SK-N-SH (cell line): Measurements from ENCODE around the gene NTRK3. TPM values are rescaled to one million over a fixed set of nuclear protein-coding genes. Genes with fewer than 3 reads are reported as not detected.

Experiments used
- CTCF ChIA-PET: fragments of 300-600, 350-600 bp; formaldehyde crosslinking; extraction: SDS; loops from one replicate; lab custom pipeline; 2021; lab: Yijun Ruan, JAX
- POLR2A ChIA-PET: fragments of 350-600 bp; sonication (Branson Sonifier 250); formaldehyde crosslinking; extraction: SDS; loops from one replicate; lab custom pipeline; 2020; ENCODE audit warnings: antibody characterized with exemption, inconsistent platforms; lab: Yijun Ruan, JAX
- DNase-seq: peaks from one replicate; pipeline ENCODE4 v3.0.0; 2012
- H2AFZ ChIP-seq: fragments of 200-600 bp; sonication (generic); 2 replicates; pipeline ENCODE4 v1.8.1; 2016; ENCODE audit warnings: antibody characterized with exemption, mild to moderate bottlenecking, low read depth
- H3F3A ChIP-seq: fragments of 200-600 bp; sonication (generic); replicated peaks from 2 replicates; pipeline ENCODE3; 2016; ENCODE audit warnings: antibody characterized with exemption, mild to moderate bottlenecking; ENCODE audit not compliant: insufficient read depth
- H3K27ac ChIP-seq, 2 experiments: fragments of 200-500 bp in 1 of 2; fragments of 200-600 bp in 1 of 2; sonication (Bioruptor generic) in 1 of 2; sonication (generic), shearing (Covaris generic) in 1 of 2; 2 replicates each; pipeline versions ENCODE4 v1.5.1 to v1.6.1; 2014 to 2016; ENCODE audit warnings: low read depth in 2 of 2, inconsistent platforms in 1 of 2, low read length in 1 of 2, mild to moderate bottlenecking in 1 of 2, mixed read lengths in 1 of 2
- H3K27me3 ChIP-seq: fragments of 200-600 bp; sonication (generic), shearing (Covaris generic); 2 replicates; pipeline ENCODE4 v1.6.1; 2016; ENCODE audit warnings: mixed run types; ENCODE audit not compliant: insufficient read depth
- H3K36me3 ChIP-seq, 2 experiments: fragments of 200-500 bp in 1 of 2; fragments of 200-600 bp in 1 of 2; sonication (Bioruptor generic) in 1 of 2; sonication (generic) in 1 of 2; replicated peaks in 1 of 2; 2 replicates each; pipeline versions ENCODE3 to v1.5.1; 2014 to 2016; ENCODE audit warnings: low read length in 1 of 2, mild to moderate bottlenecking in 1 of 2; ENCODE audit not compliant: insufficient read depth in 2 of 2, control insufficient read depth in 1 of 2
- H3K4me1 ChIP-seq, 2 experiments: fragments of 200-500 bp in 1 of 2; fragments of 200-600 bp in 1 of 2; sonication (Bioruptor generic) in 1 of 2; sonication (generic), shearing (Covaris generic) in 1 of 2; 2 replicates each; pipeline versions ENCODE4 v1.5.1 to v1.6.1; 2014 to 2016; ENCODE audit warnings: low read depth in 1 of 2, low read length in 1 of 2, mixed run types in 1 of 2; ENCODE audit not compliant: insufficient read depth in 2 of 2, control insufficient read depth in 1 of 2
- H3K4me2 ChIP-seq: fragments of 200-600 bp; sonication (generic), shearing (Covaris generic); 2 replicates; pipeline ENCODE4 v1.6.1; 2017; ENCODE audit warnings: mixed run types
- H3K4me3 ChIP-seq, 2 experiments: fragments of 200-500 bp in 1 of 2; fragments of 200-600 bp in 1 of 2; sonication (Bioruptor generic) in 1 of 2; sonication (generic), shearing (Covaris generic) in 1 of 2; 2 replicates each; pipeline versions ENCODE4 v1.5.1 to v1.8.1; 2014 to 2016; ENCODE audit warnings: low read depth in 2 of 2, inconsistent platforms in 1 of 2, low read length in 1 of 2, mild to moderate bottlenecking in 1 of 2, mixed read lengths in 1 of 2, moderate library complexity in 1 of 2
- H3K79me2 ChIP-seq: fragments of 200-600 bp; sonication (generic); 2 replicates; pipeline ENCODE4 v1.8.1; 2017; ENCODE audit warnings: mild to moderate bottlenecking; ENCODE audit not compliant: insufficient read depth
- H3K9ac ChIP-seq: fragments of 200-600 bp; sonication (generic); 2 replicates; pipeline ENCODE4 v1.6.1; 2017; ENCODE audit warnings: mixed run types
- H3K9me2 ChIP-seq: fragments of 200-600 bp; sonication (generic); 2 replicates; pipeline ENCODE4 v1.6.1; 2017; ENCODE audit warnings: mixed run types
- H3K9me3 ChIP-seq: fragments of 200-600 bp; sonication (generic); 2 replicates; pipeline ENCODE4 v1.6.1; 2017; ENCODE audit warnings: mixed run types, mild to moderate bottlenecking, moderate library complexity
- H4K20me1 ChIP-seq: fragments of 200-600 bp; sonication (generic); 2 replicates; pipeline ENCODE4 v1.6.1; 2017; ENCODE audit warnings: mild to moderate bottlenecking, mixed run types; ENCODE audit not compliant: insufficient read depth
- CTCF ChIP-seq: fragments of 200-600 bp; sonication (generic); IDR thresholded peaks from 2 replicates; pipeline ENCODE4 v1.6.1; 2017; ENCODE audit warnings: antibody characterized with exemption, mild to moderate bottlenecking, moderate library complexity
- EZH2phosphoT487 ChIP-seq: fragments of 200-600 bp; sonication (generic); IDR thresholded peaks from 2 replicates; pipeline ENCODE4 v1.6.1; 2017; ENCODE audit warnings: low read depth, mixed run types, mild to moderate bottlenecking, antibody characterized with exemption, moderate library complexity, borderline replicate concordance
- FOSL2 ChIP-seq: IDR thresholded peaks from 2 replicates; pipeline ENCODE4 v1.4.0; 2012; ENCODE audit warnings: low read depth, mild to moderate bottlenecking, moderate library complexity, borderline replicate concordance
- FOXJ3 ChIP-seq: sonication (generic); formaldehyde crosslinking; IDR thresholded peaks from 2 replicates; pipeline ENCODE4 v1.5.1; 2020; ENCODE audit warnings: mild to moderate bottlenecking, missing genetic modification reagents
- JUND ChIP-seq: IDR thresholded peaks from 2 replicates; pipeline ENCODE4 v1.4.0; 2012
- MXI1 ChIP-seq: IDR thresholded peaks from 2 replicates; pipeline ENCODE4 v1.6.1; 2012; ENCODE audit warnings: mild to moderate bottlenecking, low read depth, low read length, improper control_type of control experiment
- NFIC ChIP-seq: IDR thresholded peaks from 2 replicates; pipeline ENCODE4 v1.4.0; 2012; ENCODE audit warnings: borderline replicate concordance
- NRF1 ChIP-seq: IDR thresholded peaks from 2 replicates; pipeline ENCODE4 v1.6.1; 2012; ENCODE audit warnings: low read depth, mild to moderate bottlenecking, low read length
- POLR2AphosphoS5 ChIP-seq: IDR thresholded peaks from 2 replicates; pipeline ENCODE4 v1.6.1; 2012; ENCODE audit warnings: low read depth, low read length
- RCOR1 ChIP-seq: fragments of 150-350 bp; IDR thresholded peaks from 2 replicates; pipeline ENCODE4 v1.6.1; 2017; ENCODE audit warnings: antibody characterized with exemption, low read length
- RFX5 ChIP-seq: IDR thresholded peaks from 2 replicates; pipeline ENCODE4 v1.6.1; 2012; ENCODE audit warnings: mild to moderate bottlenecking, improper control_type of control experiment, low read length
- RXRA ChIP-seq: IDR thresholded peaks from 2 replicates; pipeline ENCODE4 v1.4.0; 2012; ENCODE audit warnings: low read depth, mild to moderate bottlenecking, borderline replicate concordance
- SIN3A ChIP-seq: IDR thresholded peaks from 2 replicates; pipeline ENCODE4 v1.6.1; 2012; ENCODE audit warnings: low read depth, mild to moderate bottlenecking, low read length, moderate library complexity, borderline replicate concordance
- SMC3 ChIP-seq: IDR thresholded peaks from 2 replicates; pipeline ENCODE4 v1.6.1; 2012; ENCODE audit warnings: low read depth, low read length, improper control_type of control experiment
- TAF1 ChIP-seq: IDR thresholded peaks from 2 replicates; pipeline ENCODE4 v1.6.1; 2012; ENCODE audit warnings: low read depth, mild to moderate bottlenecking, low read length, moderate library complexity, borderline replicate concordance
- YY1 ChIP-seq: IDR thresholded peaks from 2 replicates; pipeline ENCODE4 v1.4.0; 2012; ENCODE audit warnings: low read depth, mild to moderate bottlenecking
- WGBS: methylation state at CpG from one replicate; pipeline ENCODE4 v1.1.6; 2017; ENCODE audit warnings: low lambda C conversion rate; 5-methylcytosine and 5-hydroxymethylcytosine counted together
- polyA plus RNA-seq, 3 experiments: library from polyadenylated mRNA; depleted of rRNA; stranded (reverse); fragments of >200 nt; gene quantifications; 2 replicates each; pipeline ENCODE4 v1.2.3, GENCODE V29; 2012
- TF ChIP-seq, protein P1 (sequence below): IDR thresholded peaks from 2 replicates; pipeline ENCODE4; 2012
- TF ChIP-seq, protein P2 (sequence below): IDR thresholded peaks from 2 replicates; pipeline ENCODE4 v1.4.0; 2012; ENCODE audit warnings: low read depth, borderline replicate concordance
- TF ChIP-seq, protein P3 (sequence below): fragments of 150-350 bp; IDR thresholded peaks from 2 replicates; pipeline ENCODE4 v1.6.1; 2017; ENCODE audit warnings: antibody characterized with exemption, low read length, low read depth, borderline replicate concordance

Gene NTRK3
- polyA plus RNA-seq, 1 of the 3 experiments (the other 2 are of a cell fraction) = 2.6 TPM

- H2AFZ ChIP-seq = no peak overlapping the region
- WGBS = 58% methylated on average over 8 of the region's 8 CpGs
Measured at GRCh38 chr15:87826119-87826747, 430.3 kb downstream of the NTRK3 start.

GRCh38 chr15:87818756-87819155 is 437.8 kb downstream of the NTRK3 start:
- ChIA-PET CTCF (interaction anchor here (0.7 to 1.0 kb wide), 2 partner anchors 15 to 872 kb away, joined by 3 read pairs; no protein-coding TSS in a partner anchor), POLR2A (no interaction called here)
- Histone ChIP-seq H4K20me1 (no peaks in the 10 kb centered on the region), H3K4me3 (no peak overlapping the region), H3K9me3 (no peaks in the 10 kb centered on the region), H3K4me1 (peaks cover 0 to 21% of the 10 kb centered on the region in 2 experiments; a peak in 2 of 4 replicates), H3F3A (peaks cover 20% of the 10 kb centered on the region), H3K27ac (no peak overlapping the region), H3K9ac (no peak overlapping the region), H3K36me3 (no peaks in the 10 kb centered on the region), H3K9me2 (no peaks in the 10 kb centered on the region), H2AFZ (no peak overlapping the region), H3K4me2 (no peak overlapping the region), H3K27me3 (no peaks in the 10 kb centered on the region), H3K79me2 (no peaks in the 10 kb centered on the region)
- no peak for DNase-seq
- TF ChIP-seq FOSL2 (no peak), RFX5 (no peak), FOXJ3 (CRISPR knock-in tag) (no peak), NRF1 (no peak), EZH2phosphoT487 (no peak), SIN3A (no peak)
- TF ChIP-seq, protein P1, sequence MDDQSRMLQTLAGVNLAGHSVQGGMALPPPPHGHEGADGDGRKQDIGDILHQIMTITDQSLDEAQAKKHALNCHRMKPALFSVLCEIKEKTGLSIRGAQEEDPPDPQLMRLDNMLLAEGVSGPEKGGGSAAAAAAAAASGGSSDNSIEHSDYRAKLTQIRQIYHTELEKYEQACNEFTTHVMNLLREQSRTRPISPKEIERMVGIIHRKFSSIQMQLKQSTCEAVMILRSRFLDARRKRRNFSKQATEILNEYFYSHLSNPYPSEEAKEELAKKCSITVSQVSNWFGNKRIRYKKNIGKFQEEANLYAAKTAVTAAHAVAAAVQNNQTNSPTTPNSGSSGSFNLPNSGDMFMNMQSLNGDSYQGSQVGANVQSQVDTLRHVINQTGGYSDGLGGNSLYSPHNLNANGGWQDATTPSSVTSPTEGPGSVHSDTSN = no peak
- TF ChIP-seq, protein P2, sequence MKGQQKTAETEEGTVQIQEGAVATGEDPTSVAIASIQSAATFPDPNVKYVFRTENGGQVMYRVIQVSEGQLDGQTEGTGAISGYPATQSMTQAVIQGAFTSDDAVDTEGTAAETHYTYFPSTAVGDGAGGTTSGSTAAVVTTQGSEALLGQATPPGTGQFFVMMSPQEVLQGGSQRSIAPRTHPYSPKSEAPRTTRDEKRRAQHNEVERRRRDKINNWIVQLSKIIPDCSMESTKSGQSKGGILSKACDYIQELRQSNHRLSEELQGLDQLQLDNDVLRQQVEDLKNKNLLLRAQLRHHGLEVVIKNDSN = no peak
- 100% methylated on average over 1 of the region's 1 CpG for WGBS

More at GRCh38 chr15:87826119-87826747, 430.3 kb downstream of the NTRK3 start:
- no peak overlapping the region for H3K4me2 ChIP-seq
- H3K4me3 ChIP-seq = no peak overlapping the region
- no peaks in the 10 kb centered on the region for H3K27me3 ChIP-seq
- no peaks in the 10 kb centered on the region for H3K9me3 ChIP-seq
- TF ChIP-seq TAF1 = no peak
- TF ChIP-seq RFX5 = no peak
- no peak for TF ChIP-seq SMC3
- TF ChIP-seq MXI1 = no peak
- no peak for TF ChIP-seq YY1
- TF ChIP-seq CTCF = no peak
- no peak for TF ChIP-seq RXRA
- TF ChIP-seq, protein P3, sequence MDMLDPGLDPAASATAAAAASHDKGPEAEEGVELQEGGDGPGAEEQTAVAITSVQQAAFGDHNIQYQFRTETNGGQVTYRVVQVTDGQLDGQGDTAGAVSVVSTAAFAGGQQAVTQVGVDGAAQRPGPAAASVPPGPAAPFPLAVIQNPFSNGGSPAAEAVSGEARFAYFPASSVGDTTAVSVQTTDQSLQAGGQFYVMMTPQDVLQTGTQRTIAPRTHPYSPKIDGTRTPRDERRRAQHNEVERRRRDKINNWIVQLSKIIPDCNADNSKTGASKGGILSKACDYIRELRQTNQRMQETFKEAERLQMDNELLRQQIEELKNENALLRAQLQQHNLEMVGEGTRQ = no peak
- no peak for TF ChIP-seq POLR2AphosphoS5
- no peak for TF ChIP-seq RCOR1
- TF ChIP-seq JUND = no peak
- TF ChIP-seq NRF1 = no peak
- no peak for TF ChIP-seq NFIC
- DNase-seq = no peak
- H3K9ac ChIP-seq = no peak overlapping the region
- no peaks in the 10 kb centered on the region for H3K36me3 ChIP-seq
- POLR2A ChIA-PET = no interaction called here
- H3K9me2 ChIP-seq = no peaks in the 10 kb centered on the region
- no peaks in the 10 kb centered on the region for H3K79me2 ChIP-seq
- H4K20me1 ChIP-seq = no peaks in the 10 kb centered on the region
- H3F3A ChIP-seq = no peaks in the 10 kb centered on the region
- peaks cover 0 to 4% of the 10 kb centered on the region in 2 experiments; a peak in 1 of 4 replicates for H3K4me1 ChIP-seq
- CTCF ChIA-PET = no interaction called here
- H3K27ac ChIP-seq = no peak overlapping the region
